ENCODE results near the gene SLC38A8.

The SLC38A8 gene

DNA sequence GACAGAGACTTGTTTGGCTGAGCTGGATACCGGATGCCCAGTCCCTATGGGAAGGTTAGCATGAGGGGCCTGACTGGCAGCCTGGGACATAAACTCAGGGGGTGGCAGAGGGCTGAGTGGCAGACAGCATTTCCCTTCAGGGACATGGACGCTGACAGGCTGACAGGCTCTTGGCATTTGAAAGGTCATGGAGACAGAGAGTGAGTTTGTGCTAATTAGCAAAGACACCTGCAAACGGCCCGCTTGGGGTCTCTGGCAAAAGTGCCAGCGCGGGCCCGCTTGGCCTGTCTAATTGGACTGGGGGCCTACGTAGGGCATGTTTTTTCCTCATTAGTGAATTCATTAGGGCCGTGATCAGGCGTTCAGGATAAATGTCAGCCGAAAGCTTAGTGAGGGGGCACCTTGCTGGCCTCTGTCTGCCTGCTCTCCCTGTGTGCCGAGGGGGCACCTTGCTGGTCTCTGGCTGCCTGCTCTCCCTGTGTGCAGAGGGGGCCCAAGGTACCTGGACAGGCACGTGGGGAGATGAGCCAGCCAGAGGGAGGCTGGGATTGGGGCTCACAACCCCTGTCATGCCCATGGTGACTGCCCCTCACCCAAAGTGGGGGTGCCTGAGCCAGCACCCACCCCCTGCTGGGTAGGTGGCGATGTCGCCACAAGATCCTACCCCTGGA lies 66.9 kb downstream of the SLC38A8 start:
- no peak overlapping the region for H3K4me3 ChIP-seq (ENCODE audit: low read depth, low read length)
- no peak for DNase-seq
- H3K27me3 ChIP-seq (ENCODE audit: insufficient read depth, low read depth, severe bottlenecking): no peaks in the 10 kb centered on the region

GRCh38 chr16:83974475-83974874 lies 68.1 kb downstream of the SLC38A8 start:
- Histone ChIP-seq H3K27me3 (ENCODE audit: insufficient read depth, low read depth, severe bottlenecking) (no peaks in the 10 kb centered on the region), H3K36me3 (no peaks in the 10 kb centered on the region)
- DNase-seq: no peak

More for the DNA sequence above, 66.9 kb downstream of the SLC38A8 start:
- no peak for TF ChIP-seq CTCF (IDR thresholded peaks at IDR 0.05; ENCODE audit: low read depth, low read length)
- H3K9me3 ChIP-seq (ENCODE audit: severe bottlenecking): no peaks in the 10 kb centered on the region
- no peak overlapping the region for H3K27ac ChIP-seq
- H3K36me3 ChIP-seq: no peaks in the 10 kb centered on the region

DNA sequence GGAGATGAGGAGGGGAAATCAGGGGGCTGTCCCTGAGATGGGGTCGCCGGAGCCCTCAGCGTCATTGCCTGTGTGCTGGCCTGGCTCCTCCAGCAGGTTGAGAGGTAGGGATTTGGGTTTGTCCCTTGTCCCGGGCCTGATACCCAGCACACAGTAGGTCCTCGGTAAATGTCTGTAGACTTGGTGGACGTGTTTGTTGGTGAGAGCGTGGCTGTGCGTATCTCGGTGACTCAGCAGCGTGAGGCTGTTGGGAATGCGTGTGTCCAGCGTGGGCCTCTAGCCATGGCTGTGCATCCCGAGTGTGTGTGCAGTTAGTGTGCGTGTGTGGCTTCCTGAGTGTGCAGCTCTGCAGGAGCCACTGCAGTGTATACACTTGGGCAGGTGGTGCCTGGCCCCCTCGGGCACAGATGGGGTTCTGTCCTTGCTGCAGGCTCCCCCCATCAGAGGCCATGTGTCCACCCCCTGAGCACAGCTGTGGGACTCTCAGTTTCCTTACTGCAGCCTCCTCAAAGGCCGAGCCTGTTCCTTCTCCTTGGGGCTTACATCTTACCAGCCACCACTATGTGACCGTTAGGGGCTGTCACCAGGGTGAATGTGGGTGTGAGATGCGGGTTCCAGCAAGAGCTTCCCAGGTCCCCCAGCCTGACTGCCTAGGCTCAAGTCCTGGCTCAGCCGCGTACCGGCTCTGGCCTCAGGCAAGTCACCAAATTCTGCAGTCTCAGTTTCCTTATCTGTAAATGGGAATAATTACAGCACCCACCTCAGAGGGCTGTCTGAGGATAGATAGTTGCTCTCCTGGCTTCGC lies 68.8 kb downstream of the SLC38A8 start:
- H3K36me3 ChIP-seq: no peaks in the 10 kb centered on the region
- no peak overlapping the region for H3K27ac ChIP-seq
- no peaks in the 10 kb centered on the region for H3K9me3 ChIP-seq (ENCODE audit: severe bottlenecking)
- no peak overlapping the region for H3K4me3 ChIP-seq (ENCODE audit: low read depth, low read length)
- DNase-seq: no peak
- no peaks in the 10 kb centered on the region for H3K27me3 ChIP-seq (ENCODE audit: insufficient read depth, low read depth, severe bottlenecking)
- no peak for TF ChIP-seq CTCF (IDR thresholded peaks at IDR 0.05; ENCODE audit: low read depth, low read length)

More at GRCh38 chr16:83974475-83974874, 68.1 kb downstream of the SLC38A8 start:
- no peaks in the 10 kb centered on the region for H3K9me3 ChIP-seq (ENCODE audit: severe bottlenecking)
- no peak for TF ChIP-seq CTCF (IDR thresholded peaks at IDR 0.05; ENCODE audit: low read depth, low read length)
- no peak overlapping the region for H3K27ac ChIP-seq
- no peak overlapping the region for H3K4me3 ChIP-seq (ENCODE audit: low read depth, low read length)

GRCh38 chr16:83973077-83973476 lies 69.5 kb downstream of the SLC38A8 start:
- Histone ChIP-seq H3K9me3 (ENCODE audit: severe bottlenecking) (no peaks in the 10 kb centered on the region), H3K27me3 (ENCODE audit: insufficient read depth, low read depth, severe bottlenecking) (no peaks in the 10 kb centered on the region), H3K4me3 (ENCODE audit: low read depth, low read length) (no peak overlapping the region), H3K36me3 (no peaks in the 10 kb centered on the region), H3K27ac (no peak overlapping the region)
- no peak for DNase-seq
- TF ChIP-seq CTCF (IDR thresholded peaks at IDR 0.05; ENCODE audit: low read depth, low read length): no peak

GRCh38 chr16:83972256-83973008 lies 70.2 kb downstream of the SLC38A8 start:
- Histone ChIP-seq H3K27ac (no peak overlapping the region), H3K4me3 (ENCODE audit: low read depth, low read length) (no peak overlapping the region), H3K27me3 (ENCODE audit: insufficient read depth, low read depth, severe bottlenecking) (no peaks in the 10 kb centered on the region), H3K36me3 (no peaks in the 10 kb centered on the region), H3K9me3 (ENCODE audit: severe bottlenecking) (no peaks in the 10 kb centered on the region)
- TF ChIP-seq CTCF (IDR thresholded peaks at IDR 0.05; ENCODE audit: low read depth, low read length): no peak
- no peak for DNase-seq
